ENCODE data around the gene COL1A1.

COL1A1 gene

DNA sequence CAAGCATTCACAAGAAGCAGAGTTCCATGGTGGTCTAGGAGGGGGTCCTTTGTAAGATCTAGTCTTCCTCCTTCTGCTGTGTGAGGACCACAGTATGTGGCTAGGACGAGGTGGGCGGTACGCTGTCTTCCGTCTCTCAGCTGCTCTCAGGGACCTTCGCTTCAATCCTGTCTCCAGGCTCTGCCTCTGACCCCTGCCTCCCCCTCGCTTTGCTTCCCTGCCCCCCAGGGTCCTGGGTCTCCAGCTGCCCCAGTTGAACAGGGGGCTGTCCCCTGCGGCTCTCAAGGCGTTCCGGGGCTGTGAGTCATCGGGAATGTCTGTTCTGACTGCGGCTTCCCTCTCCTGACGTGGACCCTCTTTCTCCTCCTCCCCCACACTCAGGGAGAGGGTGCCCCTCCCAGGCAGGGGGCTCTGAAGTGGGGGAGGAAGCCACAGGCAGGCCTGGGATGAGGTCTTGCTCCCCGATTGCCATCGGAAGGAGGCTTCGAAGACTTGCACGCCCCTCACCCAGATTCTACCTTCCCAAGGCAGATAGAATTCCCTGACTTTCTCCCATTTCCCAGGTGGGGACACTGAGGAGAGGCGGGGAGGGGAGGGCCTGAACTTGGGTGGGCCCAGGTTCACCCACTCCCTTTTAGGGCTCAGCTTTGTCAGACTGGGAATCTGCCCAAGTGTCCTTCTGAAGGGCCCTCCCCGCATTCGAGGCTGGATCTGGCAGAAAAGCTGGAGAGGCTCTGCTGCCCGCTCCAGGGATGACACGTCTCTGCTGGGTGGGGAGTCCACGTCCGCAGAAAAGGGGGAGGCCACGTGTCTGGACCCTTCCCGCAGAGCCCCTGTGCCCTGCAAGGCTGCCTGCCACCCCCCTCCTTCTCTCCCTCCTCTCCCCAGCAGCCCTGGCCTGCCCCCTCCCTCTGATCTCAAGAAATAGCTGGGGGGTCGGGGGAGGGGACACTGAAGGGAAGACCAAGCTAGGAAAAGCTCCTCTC lies 9.1 kb upstream of the COL1A1 start:
- H3K4me3 ChIP-seq (ENCODE audit: low read depth, low read length) = no peak overlapping the region

DNA sequence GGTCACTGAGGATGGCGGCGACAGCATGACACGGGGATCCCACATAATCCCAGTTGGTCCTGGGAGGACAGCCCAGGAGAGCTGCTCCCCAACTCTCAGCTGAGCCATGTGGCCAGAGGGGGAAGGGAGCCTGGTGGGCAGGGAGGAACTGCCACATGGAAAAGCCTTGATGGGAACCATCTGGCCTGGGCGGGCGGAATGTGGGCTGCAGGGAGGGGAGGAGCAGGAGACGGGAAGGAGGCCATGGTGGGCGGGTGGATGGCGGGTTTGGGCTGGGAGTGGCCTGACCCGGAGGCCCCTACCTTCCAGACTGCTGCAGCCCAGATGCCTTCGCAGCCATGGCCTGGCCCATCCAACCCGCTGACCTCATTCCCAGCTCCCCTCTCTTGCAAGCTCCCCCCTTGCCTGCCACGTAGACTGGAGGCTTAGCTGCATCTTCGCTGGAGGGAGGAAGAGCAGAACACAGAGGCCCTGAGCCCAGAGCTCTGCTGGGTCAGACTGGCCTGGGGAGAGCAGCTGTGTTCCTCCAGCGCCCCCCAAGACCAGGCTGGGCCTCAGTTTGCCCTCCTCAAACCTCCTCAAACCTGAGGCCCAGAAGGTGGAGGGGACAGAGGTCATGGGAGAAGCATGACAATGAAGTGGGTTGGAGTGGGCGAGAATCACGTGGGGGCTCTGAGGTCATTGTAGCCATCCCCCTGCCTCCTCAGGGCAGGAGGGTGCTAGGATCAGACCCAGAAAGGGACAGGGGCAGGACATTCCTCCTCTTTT lies 8.2 kb upstream of the COL1A1 start:
- no peak for TF ChIP-seq CTCF (IDR thresholded peaks at IDR 0.05; ENCODE audit: insufficient read depth, low read depth, low read length, missing control alignments)
- DNase-seq (ENCODE audit: low read depth) = no peak
- no peak overlapping the region for H3K4me3 ChIP-seq (ENCODE audit: low read depth, low read length)

More for the DNA sequence above, 9.1 kb upstream of the COL1A1 start:
- DNase-seq (ENCODE audit: low read depth) = no peak
- no peak for TF ChIP-seq CTCF (IDR thresholded peaks at IDR 0.05; ENCODE audit: insufficient read depth, low read depth, low read length, missing control alignments)

DNA sequence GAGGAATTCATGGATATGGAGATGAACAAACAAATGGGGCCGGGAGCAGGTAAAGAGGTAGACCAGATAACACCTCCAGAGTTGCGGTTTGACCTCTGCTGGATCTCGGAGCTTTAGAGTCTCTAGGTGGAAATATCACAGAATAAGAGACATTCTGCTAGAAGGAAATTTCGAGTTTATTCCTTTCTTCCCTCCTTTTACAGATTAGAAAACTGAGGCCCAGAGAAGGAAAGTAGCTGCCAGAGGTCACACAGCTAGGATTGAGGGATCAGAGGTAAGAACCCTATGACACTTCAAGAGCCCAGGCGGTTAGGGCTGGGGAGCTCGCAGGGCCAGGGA lies 7.7 kb upstream of the COL1A1 start:
- H3K4me3 ChIP-seq (ENCODE audit: low read depth, low read length) = no peak overlapping the region

GRCh38 chr17:50208611-50209061 lies 7.2 kb upstream of the COL1A1 start:
- DNase-seq (ENCODE audit: low read depth) = no peak
- TF ChIP-seq CTCF (IDR thresholded peaks at IDR 0.05; ENCODE audit: insufficient read depth, low read depth, low read length, missing control alignments) = no peak
- no peak overlapping the region for H3K4me3 ChIP-seq (ENCODE audit: low read depth, low read length)

More for the DNA sequence above, 7.7 kb upstream of the COL1A1 start:
- no peak for TF ChIP-seq CTCF (IDR thresholded peaks at IDR 0.05; ENCODE audit: insufficient read depth, low read depth, low read length, missing control alignments)
- no peak for DNase-seq (ENCODE audit: low read depth)

DNA sequence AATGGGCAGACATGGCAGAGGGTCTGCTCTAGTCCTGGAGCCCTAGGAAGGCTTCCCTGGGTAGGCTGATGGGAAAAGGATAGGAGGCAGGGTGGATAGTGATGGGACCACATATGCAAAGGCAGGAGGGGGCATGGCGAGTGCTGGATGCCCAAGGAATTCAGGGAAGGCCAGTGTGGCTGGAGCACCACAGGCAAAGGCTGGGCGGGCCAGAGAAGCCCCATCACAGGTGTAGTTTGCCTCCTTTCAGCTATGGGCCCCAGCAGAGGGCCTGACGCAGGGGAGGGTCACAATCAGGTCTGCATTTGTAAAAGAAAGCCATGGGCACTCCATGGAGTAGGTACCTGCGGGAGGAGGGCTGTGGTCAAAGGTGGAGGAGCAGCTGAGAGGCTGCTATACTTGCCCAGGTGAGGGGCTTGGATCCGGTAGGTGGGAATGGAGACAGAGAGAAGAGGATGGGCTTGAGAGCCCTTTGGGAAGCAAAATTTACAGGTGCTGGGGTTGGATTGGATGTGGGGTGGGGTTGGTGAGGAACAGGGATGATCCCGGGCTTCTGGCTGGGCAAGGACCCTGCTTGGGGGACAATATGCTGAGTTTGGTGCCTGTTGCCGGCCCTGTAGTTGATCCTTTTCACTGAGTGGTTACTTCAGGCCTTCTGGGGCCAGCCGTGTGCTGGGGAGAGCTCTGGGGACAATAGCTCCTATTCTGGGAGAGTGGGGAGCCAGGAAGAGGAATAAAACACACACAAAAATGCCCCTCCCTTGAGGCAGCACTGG lies 6.5 kb upstream of the COL1A1 start:
- no peak for TF ChIP-seq CTCF (IDR thresholded peaks at IDR 0.05; ENCODE audit: insufficient read depth, low read depth, low read length, missing control alignments)
- no peak for DNase-seq (ENCODE audit: low read depth)
- no peak overlapping the region for H3K4me3 ChIP-seq (ENCODE audit: low read depth, low read length)

DNA sequence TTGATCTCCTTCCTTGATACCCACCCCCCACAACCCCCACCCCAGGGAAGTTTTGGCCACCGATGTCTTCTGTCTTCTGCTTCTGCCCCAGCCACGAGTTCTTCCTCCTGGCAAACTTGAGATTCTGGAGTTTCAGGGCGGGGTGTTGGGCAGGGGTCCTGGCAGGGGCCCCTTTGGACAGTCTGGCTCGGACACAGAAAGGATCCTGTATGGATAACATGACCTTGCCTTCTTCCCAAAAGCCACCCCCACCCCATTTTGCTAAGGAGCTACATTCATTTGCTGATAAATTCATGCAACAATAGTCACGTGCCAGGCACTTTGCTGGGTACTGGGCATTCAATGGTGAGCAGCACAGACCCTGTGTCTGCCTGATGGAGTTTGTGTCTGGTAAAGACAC lies 5.9 kb upstream of the COL1A1 start:
- H3K4me3 ChIP-seq (ENCODE audit: low read depth, low read length) = no peak overlapping the region
- no peak for TF ChIP-seq CTCF (IDR thresholded peaks at IDR 0.05; ENCODE audit: insufficient read depth, low read depth, low read length, missing control alignments)
- no peak for DNase-seq (ENCODE audit: low read depth)

Measured in GM12865 (cell line).